K562 (cell line): ENCODE data around the gene AQP6. TPM values are rescaled to one million over a fixed set of nuclear protein-coding genes. Genes with fewer than 3 reads are reported as not detected.
A peak's percentile ranks its signal among the peaks of the same experiment; 100 is the strongest.

Source experiments
- ATF1 ChIP-seq, 2 experiments: fragments of 450-650 bp in 1 of 2; IDR thresholded peaks; 2 replicates each; pipeline ENCODE4 v1.6.1; 2016; ENCODE audit warnings: missing compliant biosample characterization in 1 of 2, missing genetic modification characterization in 1 of 2
- ATF7 ChIP-seq: fragments of 450-650 bp; IDR thresholded peaks from 2 replicates; pipeline ENCODE4 v1.7.1; 2014; ENCODE audit warnings: mild to moderate bottlenecking, moderate library complexity
- HDAC3 ChIP-seq: fragments of 450-650 bp; IDR thresholded peaks from 2 replicates; pipeline ENCODE4 v1.6.1; 2018; ENCODE audit warnings: borderline replicate concordance, mild to moderate bottlenecking, moderate library complexity; ENCODE audit not compliant: partially characterized antibody
- PHF21A ChIP-seq: fragments of 450-650 bp; IDR thresholded peaks from 2 replicates; pipeline ENCODE4 v1.6.1; 2017; ENCODE audit warnings: low read depth, borderline replicate concordance
- RBM14 ChIP-seq: fragments of 200-400 bp; formaldehyde crosslinking; IDR thresholded peaks from 2 replicates; pipeline ENCODE4 v1.6.1; 2018; ENCODE audit warnings: low read depth, mild to moderate bottlenecking, low read length, moderate library complexity, borderline replicate concordance; ENCODE audit not compliant: insufficient read depth
- SMAD3 ChIP-seq: fragments of 450-650 bp; formaldehyde crosslinking; conservative IDR thresholded peaks from 2 replicates; pipeline ENCODE4 v1.4.0; 2020; ENCODE audit warnings: mild to moderate bottlenecking
- TGIF2 ChIP-seq: sonication (generic); formaldehyde crosslinking; IDR thresholded peaks from 2 replicates; pipeline ENCODE4 v1.8.1; 2022; ENCODE audit warnings: mild to moderate bottlenecking, missing genetic modification reagents, moderate library complexity
- TSC22D4 ChIP-seq: fragments of 450-650 bp; IDR thresholded peaks from 2 replicates; pipeline ENCODE4 v1.6.1; 2016; ENCODE audit warnings: missing genetic modification characterization, missing biosample characterization, control low read depth
- ZEB2 ChIP-seq: fragments of 450-650 bp; IDR thresholded peaks from 2 replicates; pipeline ENCODE4 v1.6.1; 2016
- ZNF75A ChIP-seq: fragments of 450-650 bp; formaldehyde crosslinking; IDR thresholded peaks from 2 replicates; pipeline ENCODE4 v1.4.0; 2020; ENCODE audit warnings: mild to moderate bottlenecking
- polyA plus RNA-seq, 8 experiments: library from polyadenylated mRNA; depleted of rRNA in 4 of 8; stranded (reverse) in 5 of 8; unstranded in 3 of 8; fragments of >200 nt; fragmentation: Nextera tagmentation in 2 of 8; fragmentation: Illumina TruSeq in 1 of 8; extraction: Ambion mirVana in 2 of 8; extraction: Trizol in 1 of 8; gene quantifications; 2 replicates each; pipeline versions ENCODE4 v1.2.1 to v1.2.3, GENCODE V29; 2011 to 2014; ENCODE audit warnings: inconsistent platforms in 1 of 8, missing spikeins in 1 of 8
- total RNA-seq, 7 experiments: library from RNA; depleted of rRNA in 6 of 7; stranded (reverse); fragments of >200 nt in 6 of 7; fragmentation: Illumina TruSeq in 2 of 7; extraction: Trizol in 2 of 7; gene quantifications; 2 replicates each; pipeline versions ENCODE4 v1.2.1 to v1.2.3, GENCODE V29; 2011 to 2021; ENCODE audit warnings: low replicate concordance in 1 of 7
- TF ChIP-seq, protein P1 (sequence below): fragments of 450-650 bp; IDR thresholded peaks from 2 replicates; pipeline ENCODE4 v1.6.1; 2016; ENCODE audit warnings: borderline replicate concordance
- TF ChIP-seq, protein P2 (sequence below): IDR thresholded peaks from 2 replicates; pipeline ENCODE4 v1.6.1; 2011; ENCODE audit warnings: borderline replicate concordance, low read depth, mild to moderate bottlenecking, moderate library complexity, low read length; ENCODE audit not compliant: insufficient read depth, poor library complexity, severe bottlenecking
- TF ChIP-seq, protein P3 (sequence below): sonication (generic); formaldehyde crosslinking; IDR thresholded peaks from 2 replicates; pipeline ENCODE4 v1.8.0; 2023; ENCODE audit warnings: mild to moderate bottlenecking, missing genetic modification reagents
- TF ChIP-seq, protein P4 (sequence below): sonication (generic); formaldehyde crosslinking; IDR thresholded peaks from 2 replicates; pipeline ENCODE4 v1.8.0; 2022; ENCODE audit warnings: mild to moderate bottlenecking, missing genetic modification reagents
- TF ChIP-seq, protein P5 (sequence below), 3 experiments: IDR thresholded peaks in 2 of 3; conservative IDR thresholded peaks in 1 of 3; 2 replicates each; pipeline ENCODE4 v1.5.1; 2011 to 2012; ENCODE audit warnings: low read length in 3 of 3, mild to moderate bottlenecking in 3 of 3, control low read depth in 2 of 3, improper control_type of control experiment in 1 of 3, inconsistent platforms in 1 of 3, low read depth in 1 of 3, mixed read lengths in 1 of 3, moderate library complexity in 1 of 3; ENCODE audit not compliant: insufficient read depth in 2 of 3

Gene AQP6
- total and polyA plus RNA-seq, 9 of the 15 experiments (the other 6 are each of a cell fraction or from before 2014, with no cell fraction given) = 0.05 to 0.12 TPM; not detected in 7

DNA sequence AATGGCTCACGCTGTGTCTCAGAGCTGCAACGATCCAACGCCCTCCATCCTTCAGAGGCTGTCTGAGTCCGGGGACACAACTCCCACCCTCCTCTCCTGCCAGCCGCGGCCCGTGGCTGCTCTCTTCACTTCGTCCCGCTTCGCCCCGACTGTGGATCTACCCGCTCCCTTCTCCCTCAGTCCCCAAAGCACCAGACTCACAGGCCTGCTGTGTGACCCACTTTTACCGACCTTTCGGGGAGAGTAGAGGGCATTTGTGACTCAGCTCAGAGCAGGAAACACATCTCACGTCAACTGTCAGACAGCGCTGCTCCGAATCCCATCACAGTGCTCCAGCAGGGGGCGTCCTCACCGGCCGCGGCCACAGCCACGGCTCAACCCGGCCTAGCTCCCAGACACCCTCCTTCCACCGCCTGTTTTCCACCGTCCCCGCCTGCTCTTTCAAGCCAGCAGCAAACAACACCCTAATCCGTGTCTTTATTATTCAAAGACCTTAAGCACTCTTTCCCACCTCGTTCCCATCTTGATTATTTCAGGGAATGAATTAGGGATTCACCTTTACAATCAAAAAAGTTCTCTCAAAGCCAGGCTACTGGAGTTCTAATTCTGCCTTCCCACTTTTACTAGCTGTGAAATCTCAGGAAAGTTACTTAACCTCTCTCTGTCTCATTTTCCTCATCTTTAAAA, 27.2 kb upstream of the AQP6 start (continued):
- TF ChIP-seq, protein P1, sequence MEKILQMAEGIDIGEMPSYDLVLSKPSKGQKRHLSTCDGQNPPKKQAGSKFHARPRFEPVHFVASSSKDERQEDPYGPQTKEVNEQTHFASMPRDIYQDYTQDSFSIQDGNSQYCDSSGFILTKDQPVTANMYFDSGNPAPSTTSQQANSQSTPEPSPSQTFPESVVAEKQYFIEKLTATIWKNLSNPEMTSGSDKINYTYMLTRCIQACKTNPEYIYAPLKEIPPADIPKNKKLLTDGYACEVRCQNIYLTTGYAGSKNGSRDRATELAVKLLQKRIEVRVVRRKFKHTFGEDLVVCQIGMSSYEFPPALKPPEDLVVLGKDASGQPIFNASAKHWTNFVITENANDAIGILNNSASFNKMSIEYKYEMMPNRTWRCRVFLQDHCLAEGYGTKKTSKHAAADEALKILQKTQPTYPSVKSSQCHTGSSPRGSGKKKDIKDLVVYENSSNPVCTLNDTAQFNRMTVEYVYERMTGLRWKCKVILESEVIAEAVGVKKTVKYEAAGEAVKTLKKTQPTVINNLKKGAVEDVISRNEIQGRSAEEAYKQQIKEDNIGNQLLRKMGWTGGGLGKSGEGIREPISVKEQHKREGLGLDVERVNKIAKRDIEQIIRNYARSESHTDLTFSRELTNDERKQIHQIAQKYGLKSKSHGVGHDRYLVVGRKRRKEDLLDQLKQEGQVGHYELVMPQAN = no peak
- no peak for TF ChIP-seq ZEB2
- TF ChIP-seq ATF1 (CRISPR knock-in tag; IDR thresholded peaks at IDR 0.05) = no peak
- peak; percentile 70 for TF ChIP-seq ATF1 (tag; IDR thresholded peaks at IDR 0.05)
- no peak for TF ChIP-seq HDAC3
- TF ChIP-seq TSC22D4 = no peak
- TF ChIP-seq, protein P2, sequence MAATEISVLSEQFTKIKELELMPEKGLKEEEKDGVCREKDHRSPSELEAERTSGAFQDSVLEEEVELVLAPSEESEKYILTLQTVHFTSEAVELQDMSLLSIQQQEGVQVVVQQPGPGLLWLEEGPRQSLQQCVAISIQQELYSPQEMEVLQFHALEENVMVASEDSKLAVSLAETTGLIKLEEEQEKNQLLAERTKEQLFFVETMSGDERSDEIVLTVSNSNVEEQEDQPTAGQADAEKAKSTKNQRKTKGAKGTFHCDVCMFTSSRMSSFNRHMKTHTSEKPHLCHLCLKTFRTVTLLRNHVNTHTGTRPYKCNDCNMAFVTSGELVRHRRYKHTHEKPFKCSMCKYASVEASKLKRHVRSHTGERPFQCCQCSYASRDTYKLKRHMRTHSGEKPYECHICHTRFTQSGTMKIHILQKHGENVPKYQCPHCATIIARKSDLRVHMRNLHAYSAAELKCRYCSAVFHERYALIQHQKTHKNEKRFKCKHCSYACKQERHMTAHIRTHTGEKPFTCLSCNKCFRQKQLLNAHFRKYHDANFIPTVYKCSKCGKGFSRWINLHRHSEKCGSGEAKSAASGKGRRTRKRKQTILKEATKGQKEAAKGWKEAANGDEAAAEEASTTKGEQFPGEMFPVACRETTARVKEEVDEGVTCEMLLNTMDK = peak; percentile 95
- TF ChIP-seq, protein P3, sequence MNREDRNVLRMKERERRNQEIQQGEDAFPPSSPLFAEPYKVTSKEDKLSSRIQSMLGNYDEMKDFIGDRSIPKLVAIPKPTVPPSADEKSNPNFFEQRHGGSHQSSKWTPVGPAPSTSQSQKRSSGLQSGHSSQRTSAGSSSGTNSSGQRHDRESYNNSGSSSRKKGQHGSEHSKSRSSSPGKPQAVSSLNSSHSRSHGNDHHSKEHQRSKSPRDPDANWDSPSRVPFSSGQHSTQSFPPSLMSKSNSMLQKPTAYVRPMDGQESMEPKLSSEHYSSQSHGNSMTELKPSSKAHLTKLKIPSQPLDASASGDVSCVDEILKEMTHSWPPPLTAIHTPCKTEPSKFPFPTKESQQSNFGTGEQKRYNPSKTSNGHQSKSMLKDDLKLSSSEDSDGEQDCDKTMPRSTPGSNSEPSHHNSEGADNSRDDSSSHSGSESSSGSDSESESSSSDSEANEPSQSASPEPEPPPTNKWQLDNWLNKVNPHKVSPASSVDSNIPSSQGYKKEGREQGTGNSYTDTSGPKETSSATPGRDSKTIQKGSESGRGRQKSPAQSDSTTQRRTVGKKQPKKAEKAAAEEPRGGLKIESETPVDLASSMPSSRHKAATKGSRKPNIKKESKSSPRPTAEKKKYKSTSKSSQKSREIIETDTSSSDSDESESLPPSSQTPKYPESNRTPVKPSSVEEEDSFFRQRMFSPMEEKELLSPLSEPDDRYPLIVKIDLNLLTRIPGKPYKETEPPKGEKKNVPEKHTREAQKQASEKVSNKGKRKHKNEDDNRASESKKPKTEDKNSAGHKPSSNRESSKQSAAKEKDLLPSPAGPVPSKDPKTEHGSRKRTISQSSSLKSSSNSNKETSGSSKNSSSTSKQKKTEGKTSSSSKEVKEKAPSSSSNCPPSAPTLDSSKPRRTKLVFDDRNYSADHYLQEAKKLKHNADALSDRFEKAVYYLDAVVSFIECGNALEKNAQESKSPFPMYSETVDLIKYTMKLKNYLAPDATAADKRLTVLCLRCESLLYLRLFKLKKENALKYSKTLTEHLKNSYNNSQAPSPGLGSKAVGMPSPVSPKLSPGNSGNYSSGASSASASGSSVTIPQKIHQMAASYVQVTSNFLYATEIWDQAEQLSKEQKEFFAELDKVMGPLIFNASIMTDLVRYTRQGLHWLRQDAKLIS (CRISPR knock-in tag) = 0 out of 2 replicates have a peak, but pooled peaks have one; percentile 38
- TF ChIP-seq, protein P4, sequence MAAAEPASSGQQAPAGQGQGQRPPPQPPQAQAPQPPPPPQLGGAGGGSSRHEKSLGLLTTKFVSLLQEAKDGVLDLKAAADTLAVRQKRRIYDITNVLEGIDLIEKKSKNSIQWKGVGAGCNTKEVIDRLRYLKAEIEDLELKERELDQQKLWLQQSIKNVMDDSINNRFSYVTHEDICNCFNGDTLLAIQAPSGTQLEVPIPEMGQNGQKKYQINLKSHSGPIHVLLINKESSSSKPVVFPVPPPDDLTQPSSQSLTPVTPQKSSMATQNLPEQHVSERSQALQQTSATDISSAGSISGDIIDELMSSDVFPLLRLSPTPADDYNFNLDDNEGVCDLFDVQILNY = no peak
- no peak for TF ChIP-seq ZNF75A (CRISPR knock-in tag)
- no peak for TF ChIP-seq TGIF2 (CRISPR knock-in tag)
- no peak for TF ChIP-seq PHF21A
- no peak for TF ChIP-seq SMAD3 (CRISPR knock-in tag)
- TF ChIP-seq ATF7 = peak; percentile 70
- TF ChIP-seq RBM14 = no peak
- TF ChIP-seq, protein P5, sequence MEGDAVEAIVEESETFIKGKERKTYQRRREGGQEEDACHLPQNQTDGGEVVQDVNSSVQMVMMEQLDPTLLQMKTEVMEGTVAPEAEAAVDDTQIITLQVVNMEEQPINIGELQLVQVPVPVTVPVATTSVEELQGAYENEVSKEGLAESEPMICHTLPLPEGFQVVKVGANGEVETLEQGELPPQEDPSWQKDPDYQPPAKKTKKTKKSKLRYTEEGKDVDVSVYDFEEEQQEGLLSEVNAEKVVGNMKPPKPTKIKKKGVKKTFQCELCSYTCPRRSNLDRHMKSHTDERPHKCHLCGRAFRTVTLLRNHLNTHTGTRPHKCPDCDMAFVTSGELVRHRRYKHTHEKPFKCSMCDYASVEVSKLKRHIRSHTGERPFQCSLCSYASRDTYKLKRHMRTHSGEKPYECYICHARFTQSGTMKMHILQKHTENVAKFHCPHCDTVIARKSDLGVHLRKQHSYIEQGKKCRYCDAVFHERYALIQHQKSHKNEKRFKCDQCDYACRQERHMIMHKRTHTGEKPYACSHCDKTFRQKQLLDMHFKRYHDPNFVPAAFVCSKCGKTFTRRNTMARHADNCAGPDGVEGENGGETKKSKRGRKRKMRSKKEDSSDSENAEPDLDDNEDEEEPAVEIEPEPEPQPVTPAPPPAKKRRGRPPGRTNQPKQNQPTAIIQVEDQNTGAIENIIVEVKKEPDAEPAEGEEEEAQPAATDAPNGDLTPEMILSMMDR (IDR thresholded peaks at IDR 0.05 in 2 of 3, conservative IDR thresholded peaks at IDR 0.05 in 1 of 3; ENCODE audit: insufficient read depth in 2 of 3, low read depth in 1 of 3, low read length in 3 of 3) = peak; percentile 87 to 95 (median 90)
